A673 (cell line): ENCODE data around the gene RBBP7.

ENCODE experiments used
- EZH2 ChIP-seq: fragments of 200-600 bp; sonication (generic); IDR thresholded peaks from 2 replicates; pipeline ENCODE4 v1.6.1; 2017; ENCODE audit warnings: borderline replicate concordance, low read depth, mild to moderate bottlenecking, mixed read lengths, antibody characterized with exemption, low read length; ENCODE audit not compliant: poor library complexity, severe bottlenecking
- TF ChIP-seq, protein P1 (sequence below): fragments of 300-800, 200-600 bp; sonication (generic); conservative IDR thresholded peaks from 2 replicates; pipeline ENCODE4 v1.5.1; 2017; ENCODE audit warnings: low read depth, mild to moderate bottlenecking, antibody characterized with exemption, low read length, moderate library complexity, mixed read lengths

DNA sequence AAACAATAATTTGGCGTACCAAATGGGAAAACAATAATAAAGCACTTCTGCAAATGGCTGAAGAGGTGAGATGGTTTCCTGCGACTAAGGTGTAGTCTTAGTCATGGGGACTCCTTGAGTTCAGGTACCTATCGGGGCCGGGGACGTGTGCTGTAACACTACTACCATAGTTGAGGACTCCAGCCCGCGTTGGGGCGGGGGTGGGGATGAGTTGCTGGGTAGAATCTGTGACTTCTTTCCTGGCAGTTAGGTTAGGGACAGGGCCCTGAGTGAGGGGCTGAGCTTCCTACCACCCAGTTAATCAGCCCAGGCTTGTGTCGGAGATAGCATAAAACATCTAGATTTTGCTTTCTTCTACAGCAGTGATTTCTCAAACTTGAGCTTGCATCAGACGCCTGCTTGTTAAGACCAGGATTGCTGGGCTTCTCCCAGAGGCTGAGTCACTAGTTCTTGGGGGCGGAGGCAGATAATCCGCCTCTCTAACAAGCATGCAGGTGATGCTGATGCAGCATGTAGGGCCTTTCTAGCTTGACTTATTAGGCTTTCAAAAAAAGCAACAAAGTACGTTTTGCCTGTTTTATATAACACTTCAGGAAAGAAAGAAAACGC lies 30.2 kb downstream of the RBBP7 start:
- no peak for TF ChIP-seq EZH2
- TF ChIP-seq, protein P1, sequence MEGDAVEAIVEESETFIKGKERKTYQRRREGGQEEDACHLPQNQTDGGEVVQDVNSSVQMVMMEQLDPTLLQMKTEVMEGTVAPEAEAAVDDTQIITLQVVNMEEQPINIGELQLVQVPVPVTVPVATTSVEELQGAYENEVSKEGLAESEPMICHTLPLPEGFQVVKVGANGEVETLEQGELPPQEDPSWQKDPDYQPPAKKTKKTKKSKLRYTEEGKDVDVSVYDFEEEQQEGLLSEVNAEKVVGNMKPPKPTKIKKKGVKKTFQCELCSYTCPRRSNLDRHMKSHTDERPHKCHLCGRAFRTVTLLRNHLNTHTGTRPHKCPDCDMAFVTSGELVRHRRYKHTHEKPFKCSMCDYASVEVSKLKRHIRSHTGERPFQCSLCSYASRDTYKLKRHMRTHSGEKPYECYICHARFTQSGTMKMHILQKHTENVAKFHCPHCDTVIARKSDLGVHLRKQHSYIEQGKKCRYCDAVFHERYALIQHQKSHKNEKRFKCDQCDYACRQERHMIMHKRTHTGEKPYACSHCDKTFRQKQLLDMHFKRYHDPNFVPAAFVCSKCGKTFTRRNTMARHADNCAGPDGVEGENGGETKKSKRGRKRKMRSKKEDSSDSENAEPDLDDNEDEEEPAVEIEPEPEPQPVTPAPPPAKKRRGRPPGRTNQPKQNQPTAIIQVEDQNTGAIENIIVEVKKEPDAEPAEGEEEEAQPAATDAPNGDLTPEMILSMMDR = no peak
